CD4-positive, alpha-beta T cell (primary cell): ENCODE results near the gene BCAS1. TPM values are rescaled to one million over a fixed set of nuclear protein-coding genes. Genes with fewer than 3 reads are reported as not detected.

Source experiments
- ATAC-seq: fragments of 200-7000 bp; cut with Tn5 transposase; one replicate; pipeline ENCODE4 v1.10.0; 2022; ENCODE audit warnings: mild to moderate bottlenecking; ENCODE audit not compliant: poor library complexity
- CTCF ChIA-PET: fragments of 350-600 bp; sonication (Branson Sonifier 250); formaldehyde crosslinking; loops from one replicate; lab custom pipeline; 2021; ENCODE audit warnings: antibody characterized with exemption, inconsistent platforms; lab: Charles Lee
- POLR2A ChIA-PET: fragments of 350-600 bp; sonication (Branson Sonifier 250); formaldehyde crosslinking; loops from one replicate; lab custom pipeline; 2021; ENCODE audit warnings: antibody characterized with exemption, inconsistent platforms; lab: Charles Lee
- DNase-seq, 14 experiments: peaks; one replicate each; pipeline ENCODE4 v3.0.0-alpha.2; 2013 to 2020; ENCODE audit warnings: mixed read lengths in 2 of 14
- H3K27ac ChIP-seq, 2 donors: one replicate each; pipeline versions ENCODE4 v1.5.1 to v1.7.0; 2013; ENCODE audit warnings: low read length in 2 of 2, low read depth in 1 of 2, mild to moderate bottlenecking in 1 of 2
- H3K27me3 ChIP-seq, 2 experiments: 1 replicate in 1 of 2; 2 replicates in 1 of 2; pipeline versions ENCODE4 v1.6.1 to v1.7.0; 2013; ENCODE audit warnings: low read length in 2 of 2, control low read depth in 1 of 2, mild to moderate bottlenecking in 1 of 2, moderate library complexity in 1 of 2; ENCODE audit not compliant: insufficient read depth in 2 of 2, control insufficient read depth in 1 of 2
- H3K36me3 ChIP-seq: one replicate; pipeline ENCODE4 v1.6.1; 2013; ENCODE audit warnings: low read length, control low read depth; ENCODE audit not compliant: insufficient read depth
- H3K4me1 ChIP-seq: one replicate; pipeline ENCODE4 v1.6.1; 2013; ENCODE audit warnings: low read length, control low read depth; ENCODE audit not compliant: insufficient read depth
- H3K4me3 ChIP-seq: one replicate; pipeline ENCODE4 v1.5.1; 2013; ENCODE audit warnings: mild to moderate bottlenecking, low read length, moderate library complexity
- H3K9me3 ChIP-seq, 2 experiments: 1 replicate in 1 of 2; 2 replicates in 1 of 2; pipeline versions ENCODE4 v1.6.1 to v1.7.0; 2013; ENCODE audit warnings: low read length in 2 of 2, mild to moderate bottlenecking in 2 of 2, control low read depth in 1 of 2, moderate library complexity in 1 of 2; ENCODE audit not compliant: control insufficient read depth in 1 of 2, insufficient read depth in 1 of 2
- H3K27ac Mint-ChIP-seq: one replicate; pipeline ENCODE4 v1.8.0; 2020; ENCODE audit warnings: mixed read lengths
- H3K27me3 Mint-ChIP-seq: one replicate; pipeline ENCODE4 v1.8.0; 2021; ENCODE audit warnings: mixed read lengths
- H3K36me3 Mint-ChIP-seq: one replicate; pipeline ENCODE4 v1.8.0; 2021; ENCODE audit warnings: low read depth, mixed read lengths
- H3K4me1 Mint-ChIP-seq: one replicate; pipeline ENCODE4 v1.8.0; 2021; ENCODE audit warnings: low read depth, mixed read lengths
- H3K4me3 Mint-ChIP-seq: one replicate; pipeline ENCODE4 v1.8.0; 2020; ENCODE audit warnings: mild to moderate bottlenecking, mixed read lengths
- H3K9me3 Mint-ChIP-seq: one replicate; pipeline ENCODE4 v1.8.0; 2020; ENCODE audit warnings: mixed read lengths
- intact Hi-C, 2 experiments: fragments of 100-400 bp; cut with DNase I in 1 of 2; cut with micrococcal nuclease in 1 of 2; formaldehyde crosslinking; loops; one replicate each; pipeline versions ENCODE4 v1.15.1 to v1.9.0; 2023 to 2025; cut with DNase I, micrococcal nuclease
- total RNA-seq, 174 experiments: library from RNA in 2 of 174; stranded (reverse) in 2 of 174; gene quantifications; one replicate each; pipeline ENCODE4 v1.2.3 and lab custom pipeline; 2021 to 2026
- TF ChIP-seq, protein P1 (sequence below): fragments of 200-600 bp; IDR thresholded peaks from one replicate; pipeline ENCODE4 v1.8.0; 2022; ENCODE audit warnings: antibody characterized with exemption, mild to moderate bottlenecking

Gene BCAS1
- total RNA-seq, 2 experiments from 2014 or later = 0.20 to 0.27 TPM

DNA sequence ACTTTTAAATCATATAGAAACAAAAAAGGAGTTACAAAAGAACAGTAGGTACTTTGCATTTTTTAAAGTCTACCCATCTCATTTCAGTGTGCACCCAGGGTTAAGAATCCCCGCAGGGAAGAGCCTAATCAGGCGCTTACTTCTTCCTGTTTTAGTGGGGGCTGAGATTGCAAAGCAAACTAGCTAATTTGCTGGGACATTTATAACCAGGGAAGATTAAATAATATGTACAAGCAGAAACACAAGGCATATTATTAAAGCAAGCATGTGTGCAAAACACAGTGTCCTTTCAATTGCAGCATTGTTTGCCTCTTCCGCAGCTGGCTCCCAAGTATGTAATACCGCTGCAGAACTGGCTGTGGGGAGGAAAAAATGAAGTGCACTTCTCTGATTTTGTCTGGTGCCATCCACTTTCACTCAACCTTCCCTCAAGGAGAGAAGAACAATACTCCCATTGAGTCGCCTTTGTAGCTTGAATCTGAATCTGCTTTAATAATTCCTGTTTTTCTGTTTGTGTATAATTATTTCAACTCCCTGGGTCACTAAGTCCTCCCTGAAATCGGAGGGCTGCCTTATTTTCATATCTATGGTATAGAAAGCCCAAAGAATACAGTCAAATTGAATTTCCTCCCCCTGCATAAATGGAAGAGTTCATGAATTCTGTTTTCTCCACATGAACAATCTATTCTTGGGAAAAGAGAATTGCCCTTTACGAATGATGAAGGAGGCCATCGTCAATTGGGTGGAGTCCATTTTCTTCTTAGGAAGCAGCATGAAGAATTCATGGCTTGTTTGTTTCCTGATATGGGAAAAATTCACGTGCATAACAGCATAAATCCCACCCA is 23.3 kb upstream of the BCAS1 start:
- Histone ChIP-seq H3K27ac (no peak overlapping the region), H3K36me3 (no peaks in the 10 kb centered on the region), H3K4me1 (no peaks in the 10 kb centered on the region), H3K27me3 (no peaks in the 10 kb centered on the region), H3K9me3 (no peaks in the 10 kb centered on the region), H3K4me3 (no peak overlapping the region)
- Mint-ChIP-seq H3K27ac (no peak overlapping the region), H3K36me3 (no peaks in the 10 kb centered on the region), H3K4me1 (no peaks in the 10 kb centered on the region), H3K27me3 (peaks cover 17% of the 10 kb centered on the region), H3K9me3 (no peaks in the 10 kb centered on the region), H3K4me3 (no peak overlapping the region)
- intact Hi-C loops = no loop called here
- no peak for DNase-seq
- TF ChIP-seq, protein P1, sequence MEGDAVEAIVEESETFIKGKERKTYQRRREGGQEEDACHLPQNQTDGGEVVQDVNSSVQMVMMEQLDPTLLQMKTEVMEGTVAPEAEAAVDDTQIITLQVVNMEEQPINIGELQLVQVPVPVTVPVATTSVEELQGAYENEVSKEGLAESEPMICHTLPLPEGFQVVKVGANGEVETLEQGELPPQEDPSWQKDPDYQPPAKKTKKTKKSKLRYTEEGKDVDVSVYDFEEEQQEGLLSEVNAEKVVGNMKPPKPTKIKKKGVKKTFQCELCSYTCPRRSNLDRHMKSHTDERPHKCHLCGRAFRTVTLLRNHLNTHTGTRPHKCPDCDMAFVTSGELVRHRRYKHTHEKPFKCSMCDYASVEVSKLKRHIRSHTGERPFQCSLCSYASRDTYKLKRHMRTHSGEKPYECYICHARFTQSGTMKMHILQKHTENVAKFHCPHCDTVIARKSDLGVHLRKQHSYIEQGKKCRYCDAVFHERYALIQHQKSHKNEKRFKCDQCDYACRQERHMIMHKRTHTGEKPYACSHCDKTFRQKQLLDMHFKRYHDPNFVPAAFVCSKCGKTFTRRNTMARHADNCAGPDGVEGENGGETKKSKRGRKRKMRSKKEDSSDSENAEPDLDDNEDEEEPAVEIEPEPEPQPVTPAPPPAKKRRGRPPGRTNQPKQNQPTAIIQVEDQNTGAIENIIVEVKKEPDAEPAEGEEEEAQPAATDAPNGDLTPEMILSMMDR = no peak
- CTCF ChIA-PET = no interaction called here
- ATAC-seq = no peak
- POLR2A ChIA-PET = no interaction called here

DNA sequence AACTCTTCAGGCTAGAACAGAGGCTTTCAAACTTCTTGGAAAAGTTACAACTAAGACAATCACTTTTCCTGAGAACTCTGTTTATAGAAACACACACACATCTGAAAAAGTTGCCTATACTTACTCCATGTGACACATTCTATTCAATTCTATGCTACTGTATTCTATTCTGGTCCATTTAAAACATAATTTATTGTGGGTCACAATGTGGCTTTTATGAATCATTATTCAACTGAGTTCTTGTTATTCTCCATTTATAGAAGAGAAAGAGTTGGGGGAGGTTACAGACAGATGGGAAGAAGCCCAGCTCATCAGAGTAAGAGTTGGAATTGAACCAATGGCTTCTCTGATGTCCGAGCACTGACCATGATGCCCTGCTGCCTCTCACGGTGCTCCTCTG is 21.6 kb upstream of the BCAS1 start:
- ChIA-PET POLR2A (no interaction called here), CTCF (no interaction called here)
- Histone ChIP-seq H3K27me3 (no peaks in the 10 kb centered on the region), H3K36me3 (no peaks in the 10 kb centered on the region), H3K27ac (no peak overlapping the region), H3K4me1 (no peaks in the 10 kb centered on the region), H3K4me3 (no peak overlapping the region), H3K9me3 (no peaks in the 10 kb centered on the region)
- intact Hi-C loops = no loop called here
- H3K9me3 Mint-ChIP-seq = no peaks in the 10 kb centered on the region
- DNase-seq = no peak
- ATAC-seq = no peak
- H3K27ac Mint-ChIP-seq = no peak overlapping the region
- peaks cover 17% of the 10 kb centered on the region for H3K27me3 Mint-ChIP-seq
- TF ChIP-seq, protein P1 = no peak
- H3K4me3 Mint-ChIP-seq = no peak overlapping the region
- no peaks in the 10 kb centered on the region for H3K4me1 Mint-ChIP-seq
- H3K36me3 Mint-ChIP-seq = no peaks in the 10 kb centered on the region

DNA sequence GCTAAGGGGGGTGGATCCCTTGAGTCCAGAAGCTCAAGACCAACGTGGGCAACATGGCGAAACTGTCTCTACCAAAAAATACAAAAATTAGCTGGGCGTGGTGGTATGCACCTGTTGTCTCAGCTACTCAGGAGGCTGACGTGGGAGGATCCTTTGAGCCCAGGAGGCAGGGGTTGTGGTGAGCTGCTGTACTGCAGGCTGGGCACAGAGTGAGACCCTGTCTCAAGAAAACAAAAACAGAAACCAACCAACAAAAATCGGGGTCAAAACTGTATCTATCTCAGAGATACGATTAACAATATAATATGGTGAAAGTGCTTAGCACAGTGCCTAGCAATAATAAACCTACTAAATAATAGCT is 20.7 kb upstream of the BCAS1 start:
- H3K36me3 ChIP-seq = no peaks in the 10 kb centered on the region
- H3K4me1 Mint-ChIP-seq = no peaks in the 10 kb centered on the region
- CTCF ChIA-PET = interaction anchor here (1.3 kb wide), 1 partner anchor 20 kb away, joined by 3 read pairs; no protein-coding TSS in a partner anchor
- DNase-seq (no peak), ATAC-seq (no peak)
- no peaks in the 10 kb centered on the region for H3K4me1 ChIP-seq
- no peak overlapping the region for H3K4me3 ChIP-seq
- no peak overlapping the region for H3K4me3 Mint-ChIP-seq
- H3K9me3 ChIP-seq = no peaks in the 10 kb centered on the region
- H3K36me3 Mint-ChIP-seq = no peaks in the 10 kb centered on the region
- no peaks in the 10 kb centered on the region for H3K27me3 ChIP-seq
- no peaks in the 10 kb centered on the region for H3K9me3 Mint-ChIP-seq
- peaks cover 11% of the 10 kb centered on the region for H3K27me3 Mint-ChIP-seq
- TF ChIP-seq, protein P1 = no peak
- POLR2A ChIA-PET = no interaction called here
- no peak overlapping the region for H3K27ac ChIP-seq
- intact Hi-C loops = no loop called here
- H3K27ac Mint-ChIP-seq = no peak overlapping the region
